ENCODE data around the gene REPIN1. TPM values are rescaled to one million over a fixed set of nuclear protein-coding genes. Genes with fewer than 3 reads are reported as not detected.

Gene REPIN1
- 26.8 TPM for total RNA-seq

DNA sequence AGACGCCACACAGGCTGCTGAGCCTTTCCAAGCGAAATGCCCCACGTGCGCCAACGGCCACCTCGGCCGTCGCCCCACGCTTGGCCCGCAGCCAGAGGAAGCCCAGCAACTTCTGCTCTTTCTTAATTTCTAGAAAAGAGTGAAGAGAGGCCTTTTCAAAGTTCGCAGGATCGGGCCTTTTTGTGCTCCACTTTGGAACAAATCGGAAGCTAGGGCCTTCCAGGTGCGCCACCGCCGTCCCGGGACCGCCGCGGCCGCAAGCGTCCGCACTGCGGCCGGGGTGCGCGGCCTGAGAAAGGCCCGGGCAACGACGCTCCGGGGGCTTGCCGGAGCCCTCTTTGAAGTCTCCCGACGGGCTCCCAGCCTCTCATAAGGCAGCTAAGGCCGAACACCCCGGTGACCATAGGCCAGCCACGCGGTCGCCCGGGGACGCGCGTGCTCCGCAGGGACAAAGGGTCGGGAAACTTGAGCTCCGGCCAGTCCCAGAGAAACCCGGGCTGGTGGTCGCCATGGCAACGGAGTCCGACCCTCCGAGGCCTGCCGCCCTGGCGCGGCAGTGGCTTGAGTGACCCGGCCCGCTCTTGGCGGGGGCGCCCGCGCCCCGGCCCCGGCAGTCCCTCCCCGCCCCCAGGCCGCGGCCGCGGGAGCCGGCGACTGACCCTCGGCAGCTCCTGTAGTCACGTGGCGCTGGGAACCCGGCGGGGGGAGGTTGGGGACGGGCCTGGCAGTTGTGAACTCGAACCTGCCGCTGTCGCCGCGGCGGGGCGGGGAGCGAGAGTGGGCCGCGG, at the start of gene REPIN1:
Gene REPIN1, plus strand, starts transcription at position 727 of the 788 bp plus-strand sequence. CDS start 890 bp downstream, outside the sequence.
- peak; percentile 84 for DNase-seq

DNA sequence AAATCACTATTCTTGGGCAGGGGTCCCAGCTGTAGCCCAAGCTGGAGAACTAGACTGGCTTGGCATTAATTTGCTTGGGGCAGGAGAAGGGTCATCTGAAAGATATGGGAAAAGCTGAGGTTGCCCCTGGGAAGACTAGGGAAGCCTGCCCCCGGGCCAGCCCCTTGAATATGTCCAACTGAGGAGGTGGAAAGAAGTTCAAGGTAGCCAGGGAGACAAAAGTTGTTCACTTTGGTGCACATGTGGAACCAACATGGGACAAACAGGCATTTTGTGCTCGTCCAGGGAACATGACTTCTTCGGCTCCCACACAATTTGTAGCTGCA, 46.9 kb upstream of the REPIN1 start:
- no peak for DNase-seq

DNA sequence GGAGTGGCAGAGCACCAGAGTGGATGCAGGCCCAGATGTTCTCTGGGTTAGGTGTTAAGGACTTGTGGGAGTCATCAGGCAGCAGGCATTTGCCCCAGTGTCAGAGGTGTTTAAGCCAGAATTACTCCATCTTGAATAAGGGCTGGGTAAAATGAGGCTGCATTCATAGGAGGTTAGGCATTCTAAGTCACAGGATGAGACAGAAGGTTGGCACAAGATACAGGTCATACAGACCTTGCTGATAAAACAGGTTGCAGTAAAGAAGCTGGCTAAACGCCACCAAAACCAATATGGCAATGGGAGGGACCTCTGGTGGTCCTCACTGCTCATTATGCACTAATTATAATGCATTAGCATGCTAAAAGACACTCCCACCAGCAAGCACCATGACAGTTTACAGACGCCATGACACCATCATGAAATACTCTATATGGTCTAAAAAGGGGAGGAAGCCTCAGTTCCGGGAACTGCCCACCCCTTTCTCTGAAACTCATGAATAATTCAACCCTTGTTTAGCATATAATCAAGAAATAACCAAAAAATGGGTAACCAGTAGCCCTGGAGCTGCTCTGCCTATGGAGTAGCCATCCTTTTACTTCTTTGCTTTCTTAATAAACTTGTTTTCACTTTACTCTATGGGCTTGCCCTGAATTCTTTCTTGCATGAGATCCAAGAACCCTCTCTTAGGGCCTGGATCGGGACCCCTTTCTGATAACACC, 46.3 kb upstream of the REPIN1 start:
- no peak for DNase-seq

DNA sequence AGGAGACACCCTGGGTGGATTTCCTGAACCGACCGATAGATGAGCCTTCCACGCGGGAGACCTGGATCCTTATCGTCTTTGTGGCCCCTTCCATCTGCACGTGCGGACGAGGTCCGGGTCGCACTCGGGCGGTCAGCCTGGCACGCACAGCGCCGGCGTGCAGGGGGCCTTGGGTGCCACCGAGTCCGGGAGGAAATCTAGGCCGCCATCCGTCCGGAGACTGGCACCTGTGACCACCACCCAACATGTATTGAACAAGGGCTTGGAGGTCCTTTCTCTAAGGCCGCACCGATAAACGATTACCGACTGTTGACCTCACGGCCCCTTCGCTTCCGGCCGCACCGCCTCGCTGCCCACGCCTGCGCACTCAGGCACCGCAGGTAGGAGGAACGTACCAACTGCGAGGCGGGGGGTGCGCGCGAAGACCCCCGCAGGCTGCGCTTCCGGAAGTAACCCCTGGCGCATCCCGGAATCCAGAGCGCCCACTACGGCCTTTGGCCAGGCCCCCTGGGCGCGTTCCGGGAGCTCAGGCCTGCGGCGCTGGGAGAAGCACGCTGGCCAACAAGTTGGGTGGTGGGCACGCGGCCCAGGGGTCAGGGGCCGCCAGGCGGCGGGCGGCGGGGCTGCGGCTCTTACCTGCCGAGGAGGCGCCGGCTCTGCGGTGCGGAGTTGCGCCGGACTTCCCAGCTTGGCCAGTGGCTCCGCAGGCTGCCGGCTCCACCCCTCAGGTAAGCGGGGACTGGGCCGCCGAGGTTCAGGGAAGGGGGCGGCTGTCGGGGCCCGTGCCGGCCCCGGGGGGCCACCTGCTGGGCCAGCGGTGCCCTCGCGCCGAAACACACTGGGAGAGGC, 45.6 kb upstream of the REPIN1 start, which contains the start of the genes ACTR3C and LRRC61:
Gene ACTR3C, minus strand, starts transcription at position 713 of the 849 bp plus-strand sequence. CDS start 28,249 bp downstream, outside the sequence.
Gene LRRC61, plus strand, starts transcription at position 523 of the 849 bp plus-strand sequence. CDS start 13,507 bp downstream, outside the sequence.
- no peak for DNase-seq

DNA sequence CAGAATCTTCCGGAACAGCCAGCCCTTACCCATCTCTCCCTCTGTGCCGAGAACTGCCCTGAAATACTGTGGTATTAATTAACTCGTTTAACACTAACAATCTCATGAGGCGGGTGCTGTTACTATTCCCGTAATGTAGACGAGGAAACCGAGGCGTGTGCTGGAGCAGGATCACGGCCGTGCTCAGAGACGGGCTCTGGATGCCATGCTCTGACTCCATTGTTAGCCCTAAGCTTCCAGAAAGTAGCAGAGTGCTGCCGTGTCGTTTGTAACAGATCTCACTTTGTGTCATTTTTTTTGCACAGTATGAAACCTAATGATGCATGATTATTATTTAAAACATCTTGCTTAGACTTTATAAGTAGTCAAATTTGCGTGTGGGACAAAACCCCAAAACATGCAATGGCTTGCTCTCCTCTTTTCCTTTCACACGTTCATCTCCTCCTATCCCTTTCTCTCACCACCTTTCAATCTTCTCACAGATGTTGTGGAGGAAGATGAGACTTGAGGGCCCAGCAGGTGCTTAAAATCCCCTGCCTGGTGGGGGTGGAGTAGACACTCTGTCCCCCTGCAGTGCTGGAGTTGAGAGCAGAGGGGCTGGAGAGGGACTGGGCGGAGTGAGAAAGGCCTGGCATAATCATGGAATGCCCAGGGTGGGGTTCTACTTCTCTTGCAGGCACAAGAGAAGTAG, 44.8 kb upstream of the REPIN1 start:
- DNase-seq = no peak

DNA sequence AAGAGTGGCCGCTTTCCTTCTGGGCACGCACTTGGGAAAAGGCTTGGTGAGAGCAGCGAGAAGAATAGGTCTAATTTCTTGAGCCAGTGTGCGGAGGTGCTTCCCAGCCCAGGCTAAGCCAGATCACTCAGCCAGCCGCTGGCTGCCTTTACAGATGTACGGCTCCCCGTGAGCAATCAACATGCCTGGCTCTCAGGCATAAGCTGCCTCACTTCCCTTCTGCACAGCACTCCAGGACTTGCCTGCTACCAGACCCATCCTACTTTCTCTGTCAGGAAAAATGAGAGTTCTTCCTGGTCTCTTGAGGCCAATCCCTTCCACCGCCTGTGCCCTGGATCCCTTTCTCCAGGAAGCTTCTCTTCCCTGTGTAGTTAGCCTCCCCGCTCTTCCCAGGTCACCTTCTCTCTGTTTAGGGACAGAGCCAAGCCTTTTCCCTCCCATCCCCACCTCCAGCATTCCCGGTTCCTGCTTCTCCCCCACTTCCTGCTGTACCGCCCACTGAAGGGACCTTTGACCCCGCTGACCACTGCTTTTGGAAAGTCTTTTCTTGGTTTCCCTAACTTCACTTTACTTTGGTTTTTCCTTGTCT, 44.2 kb upstream of the REPIN1 start:
- no peak for DNase-seq

DNA sequence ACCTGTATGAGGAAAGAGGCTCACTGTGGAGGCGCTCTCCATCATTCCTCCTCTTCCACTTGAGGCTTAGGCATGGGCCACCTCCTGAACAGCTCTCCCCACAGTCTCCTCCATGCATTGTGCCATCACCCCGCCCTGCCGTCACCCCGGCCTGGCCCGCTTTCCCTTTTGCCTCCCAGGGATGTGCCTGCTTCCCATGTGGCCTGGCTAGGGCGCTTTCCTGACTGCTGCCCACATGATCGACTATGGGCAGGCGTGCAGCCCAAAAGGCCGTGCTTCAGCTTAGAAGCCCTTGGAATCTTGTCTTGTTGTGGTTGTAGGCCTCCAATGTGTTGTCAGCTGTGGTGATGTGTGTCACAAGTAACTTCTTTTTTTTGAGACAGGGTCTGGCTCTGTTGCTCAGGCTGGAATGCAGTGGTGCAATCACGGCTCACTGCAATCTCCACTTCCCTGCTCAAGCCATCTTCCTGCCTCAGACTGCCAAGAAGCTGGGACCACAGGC, 43.5 kb upstream of the REPIN1 start:
- DNase-seq = no peak

DNA sequence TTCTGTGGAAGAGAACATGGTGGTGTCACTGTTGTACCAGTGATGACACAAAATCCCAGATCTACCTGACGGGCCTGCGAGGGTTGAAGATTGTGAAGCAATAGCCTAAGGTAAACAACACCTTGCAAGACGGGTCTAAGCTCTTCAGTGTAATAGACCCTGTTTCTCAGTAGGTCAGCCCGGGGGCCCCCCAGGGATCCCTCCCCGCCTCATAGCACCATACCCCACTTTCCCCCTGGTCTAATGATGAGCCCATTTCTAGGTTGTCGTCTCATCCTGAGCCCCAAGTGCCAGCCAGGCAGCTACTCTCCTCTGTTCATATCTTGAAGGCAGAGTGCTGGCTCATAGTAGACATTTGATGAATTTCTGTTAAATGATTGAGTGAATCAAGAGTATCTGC, 42.7 kb upstream of the REPIN1 start:
- no peak for DNase-seq

DNA sequence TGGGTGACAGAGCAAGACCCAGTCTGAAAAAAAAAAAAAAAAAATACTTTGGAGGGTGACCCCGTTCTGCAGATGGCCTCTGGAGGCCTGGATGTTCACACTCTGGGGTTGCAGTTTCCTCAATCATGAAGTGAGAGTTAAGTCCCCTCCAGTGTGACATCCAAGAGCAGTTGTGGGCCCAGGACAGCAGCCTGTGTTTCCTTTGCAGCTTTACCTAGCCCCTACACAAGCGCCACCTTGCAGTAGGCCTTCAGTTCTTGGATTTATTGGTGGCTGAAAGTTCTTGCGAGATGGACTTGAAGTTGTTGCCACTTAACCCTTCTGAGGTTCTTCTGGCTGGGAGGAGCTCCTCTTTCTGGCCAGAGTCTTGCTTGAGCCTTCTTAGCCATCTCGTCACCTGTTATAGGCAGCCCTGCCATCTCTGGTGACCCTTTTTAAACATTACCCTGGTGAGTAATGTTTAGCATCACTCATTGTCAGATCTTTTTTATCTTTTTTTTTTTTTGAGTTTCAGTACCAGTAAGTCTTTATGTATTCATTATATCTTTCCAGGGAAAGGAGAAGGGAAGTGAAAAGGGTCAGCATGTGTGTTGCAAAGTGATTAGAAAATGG, 41.9 kb upstream of the REPIN1 start:
- no peak for DNase-seq

DNA sequence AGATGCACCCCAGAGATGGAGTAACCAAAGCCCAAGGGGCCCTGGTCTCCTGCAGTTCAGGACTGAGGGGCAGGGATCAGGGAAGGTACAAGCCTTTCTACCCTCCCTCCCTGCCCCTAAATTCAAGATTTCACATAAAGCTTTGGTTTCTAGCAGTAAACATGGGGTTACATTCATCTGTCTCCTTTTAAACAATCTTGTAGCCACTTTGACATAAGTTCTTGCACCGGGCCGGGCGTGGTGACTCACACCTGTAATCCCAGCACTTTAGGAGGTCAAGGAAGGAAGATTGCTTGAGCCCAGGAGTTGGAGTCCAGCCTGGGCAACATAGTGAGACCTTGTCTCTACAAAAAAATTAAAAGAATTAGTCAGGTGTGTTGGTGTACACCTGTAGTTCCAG, 41.3 kb upstream of the REPIN1 start:
- DNase-seq = no peak

DNA sequence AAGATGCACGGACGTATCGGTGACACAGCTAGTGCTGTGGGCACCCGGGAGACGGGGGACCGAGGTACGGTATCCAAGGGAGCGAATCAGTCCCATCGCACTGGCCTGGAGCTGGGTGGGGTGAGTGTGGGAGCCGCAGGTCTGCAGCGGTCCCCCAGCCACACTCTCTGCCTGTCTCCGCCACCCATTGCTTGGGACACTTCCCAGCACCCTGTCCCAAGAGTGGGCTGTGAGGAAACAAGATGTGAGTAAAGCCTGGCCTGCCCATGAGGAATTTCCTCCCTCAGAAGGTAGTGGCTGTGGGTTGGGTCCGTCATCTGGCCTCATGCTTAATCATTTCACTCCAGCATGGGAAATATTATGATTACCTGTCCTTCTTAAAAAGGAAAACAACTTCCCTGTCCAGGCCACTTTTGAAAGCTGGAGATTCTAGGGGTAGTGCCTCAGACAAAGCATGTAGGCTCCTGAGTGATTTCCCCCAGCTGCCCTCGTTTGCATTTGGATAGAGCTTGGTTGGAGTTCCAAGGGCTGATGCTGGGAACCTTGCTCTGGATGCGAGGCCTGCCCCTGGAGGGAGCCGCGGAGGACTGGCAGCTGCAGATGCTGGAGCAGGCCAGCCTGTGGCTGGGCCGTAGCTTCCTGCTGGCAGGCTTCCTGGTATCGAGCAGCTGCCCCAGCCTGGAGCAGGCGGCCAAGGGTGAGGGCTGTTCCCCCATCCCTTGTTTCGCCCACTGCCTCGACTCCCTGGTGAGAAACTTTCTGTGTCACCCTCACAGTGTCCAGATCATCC, 39.1 kb upstream of the REPIN1 start:
- DNase-seq = no peak

DNA sequence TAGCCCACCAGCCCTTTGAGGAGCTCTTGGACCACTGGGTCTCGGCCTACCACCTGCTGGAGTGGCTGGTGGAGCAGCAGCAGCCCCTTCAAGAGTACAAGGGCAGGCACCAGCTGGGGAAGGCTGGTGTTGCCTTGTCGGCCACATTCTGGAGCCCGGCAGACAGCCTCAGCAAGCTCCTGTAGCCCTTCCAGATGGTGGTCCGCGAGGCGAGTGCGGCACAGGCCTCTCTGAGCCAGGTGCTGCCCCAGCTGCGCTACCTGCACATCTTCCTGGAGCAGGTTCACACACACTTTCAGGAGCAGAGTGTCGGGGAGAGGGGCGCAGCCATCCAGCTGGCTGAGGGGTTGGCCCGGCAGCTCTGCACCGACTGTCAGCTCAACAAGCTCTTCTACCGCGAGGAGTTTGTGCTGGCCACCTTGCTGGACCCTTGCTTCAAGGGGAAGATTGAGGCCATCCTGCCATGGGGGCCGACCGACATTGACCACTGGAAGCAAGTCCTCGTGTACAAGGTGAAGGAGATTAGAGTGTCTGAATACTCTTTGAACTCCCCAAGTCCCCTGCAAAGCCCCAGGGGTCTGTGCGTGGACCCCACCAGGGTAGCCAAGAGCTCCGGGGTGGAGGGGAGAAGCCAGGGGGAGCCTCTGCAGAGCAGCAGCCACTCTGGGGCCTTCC, 38.3 kb upstream of the REPIN1 start:
- no peak for DNase-seq

DNA sequence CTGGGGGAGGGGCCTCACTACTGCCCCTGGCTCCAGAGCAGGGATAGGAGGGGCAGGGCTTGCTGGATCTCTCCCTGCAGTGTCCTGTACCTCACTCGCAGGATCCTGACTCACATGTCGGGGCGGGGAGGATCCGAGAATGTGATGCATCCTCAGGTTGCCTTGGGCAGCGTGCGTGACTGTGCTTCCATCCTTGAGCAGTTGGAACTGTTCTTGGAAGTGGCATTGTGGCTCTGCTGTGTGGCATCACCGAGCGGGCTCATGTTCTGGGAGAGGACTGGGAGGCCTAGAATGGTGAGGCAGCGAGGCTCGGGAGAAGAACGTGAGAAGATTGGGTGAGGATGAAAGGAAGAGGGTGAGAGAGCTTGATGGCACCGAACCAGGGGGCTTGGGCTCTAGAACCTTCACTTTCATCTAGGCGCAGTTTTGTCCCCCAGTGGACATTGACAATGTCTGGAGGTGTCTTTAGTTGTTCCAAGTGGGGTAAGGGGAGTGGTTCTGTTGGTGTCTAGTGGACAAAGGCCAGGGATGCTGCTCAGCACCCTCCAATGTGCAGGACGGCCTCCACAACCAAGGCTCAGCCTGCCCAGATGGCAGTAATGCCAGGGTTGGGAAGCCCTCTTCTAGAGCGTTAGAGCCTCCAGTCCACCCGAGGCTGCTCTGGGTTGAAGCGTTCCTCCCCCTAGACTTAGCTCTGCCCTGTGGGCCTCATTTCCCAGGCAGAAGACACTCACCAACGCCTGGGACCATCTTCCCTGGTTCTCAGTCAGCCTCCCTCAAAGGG, 35.6 kb upstream of the REPIN1 start:
- no peak for DNase-seq

DNA sequence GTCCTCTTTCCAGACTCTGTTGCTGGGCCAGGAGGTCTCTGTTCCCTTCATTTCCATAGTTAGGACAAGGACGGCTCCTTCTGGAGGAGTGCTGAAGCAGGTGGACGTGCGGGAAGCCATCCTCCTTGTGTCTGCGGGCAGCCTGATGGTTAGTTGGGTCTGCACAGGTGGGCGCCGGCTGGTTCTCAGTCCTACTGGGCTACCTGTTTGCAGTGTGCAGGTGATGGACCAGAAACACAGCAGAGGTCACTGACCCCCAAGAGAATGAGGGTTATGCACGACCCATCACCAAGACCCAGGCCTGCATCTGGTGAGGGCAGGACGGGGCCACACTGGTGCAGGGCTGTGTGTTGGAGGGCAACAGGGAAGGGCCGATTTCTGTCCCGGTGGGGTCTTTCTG, 35.0 kb upstream of the REPIN1 start:
- DNase-seq = no peak

DNA sequence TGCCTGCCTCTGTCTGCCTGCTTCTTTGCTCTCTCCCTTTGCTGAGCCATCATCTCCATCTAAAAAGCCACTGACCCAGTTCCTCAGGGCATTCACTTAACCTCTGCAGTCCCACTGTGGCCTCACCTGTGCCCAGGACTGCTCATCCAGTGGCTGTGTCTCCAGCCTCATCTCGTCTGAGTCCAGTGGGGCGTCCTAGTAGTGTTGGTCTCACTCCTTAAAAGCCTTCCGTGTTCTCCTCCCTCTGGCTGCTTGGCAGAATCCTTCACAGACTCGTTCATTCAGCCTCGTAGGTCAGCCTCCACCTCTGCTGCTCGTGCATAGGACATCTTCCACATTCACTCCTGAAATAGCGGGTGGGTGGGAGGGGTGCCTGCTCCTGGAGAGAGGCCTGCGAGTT, 34.5 kb upstream of the REPIN1 start:
- DNase-seq = no peak

DNA sequence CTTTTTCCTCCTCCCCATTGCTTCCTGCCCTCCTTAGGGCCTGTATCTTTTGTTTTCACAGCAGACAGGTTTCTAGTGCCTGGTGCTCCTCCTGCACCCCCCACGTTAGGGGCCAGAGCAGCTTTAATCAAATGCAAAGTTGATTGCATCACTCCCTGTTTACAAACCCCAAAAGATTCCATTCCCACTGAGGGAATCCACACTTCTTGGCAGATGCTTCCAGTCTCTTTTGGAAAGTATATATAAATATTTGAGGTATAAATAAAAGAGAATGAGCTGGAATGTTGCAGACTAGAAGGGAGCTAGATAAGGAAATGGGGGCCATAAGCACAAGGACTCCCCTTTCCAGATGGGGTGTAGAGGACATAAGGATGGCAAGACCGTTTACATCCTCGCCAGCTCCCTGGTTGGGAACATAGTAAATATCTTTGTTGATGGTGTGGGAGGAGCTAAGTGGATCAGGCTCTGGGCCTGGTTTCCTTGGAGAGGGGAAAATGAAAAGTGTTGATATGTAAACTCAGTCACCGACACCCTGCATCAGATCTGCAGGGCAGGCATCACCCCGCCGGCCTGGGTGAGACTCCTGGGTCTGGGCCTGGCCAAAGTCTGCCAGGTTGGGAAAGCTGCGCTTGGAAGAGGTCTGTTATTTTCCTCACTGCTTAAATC, 33.4 kb upstream of the REPIN1 start:
- no peak for DNase-seq

DNA sequence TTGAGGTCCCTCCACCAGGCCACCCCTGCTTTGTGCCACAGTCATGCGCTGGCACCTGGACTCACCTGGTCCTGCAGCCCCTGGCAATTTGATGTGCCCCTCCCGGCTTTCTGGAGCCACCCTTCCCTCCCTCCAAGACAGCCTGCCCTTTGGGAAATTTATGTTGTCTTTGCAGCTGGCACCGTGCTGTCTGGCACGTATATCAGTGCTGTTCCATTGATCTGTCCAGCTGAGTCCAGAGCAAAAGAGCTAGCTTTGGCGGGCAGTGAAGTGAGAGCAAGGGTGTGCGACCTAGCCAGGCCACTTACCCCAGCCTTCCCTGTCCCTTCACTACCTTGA, 32.9 kb upstream of the REPIN1 start:
- no peak for DNase-seq

DNA sequence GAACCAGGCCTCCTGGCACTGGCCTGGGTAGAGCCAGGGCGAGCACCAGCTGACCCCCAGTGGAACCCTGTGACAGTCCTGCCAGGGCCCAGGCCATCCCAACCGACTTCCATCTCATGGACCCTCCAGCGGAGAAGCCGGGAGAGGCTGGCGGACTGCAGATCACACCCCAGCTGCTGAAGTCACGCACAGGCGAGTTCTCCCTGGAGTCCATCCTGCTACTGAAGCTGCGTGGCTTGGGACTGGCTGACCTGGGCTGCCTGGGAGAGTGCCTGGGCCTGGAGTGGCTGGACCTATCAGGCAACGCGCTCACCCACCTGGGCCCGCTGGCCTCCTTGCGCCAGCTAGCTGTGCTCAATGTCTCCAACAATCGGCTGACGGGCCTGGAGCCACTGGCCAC, 31.9 kb upstream of the REPIN1 start:
- DNase-seq = no peak

Measured in occipital lobe (tissue), 2 donors.